IPS-NIHi7 (cell line): ENCODE data around the gene DAP3.
"Not testable (repeated sequence)": the region's sequence is repeated elsewhere in the genome, so short reads cannot be mapped to it uniquely, and the experiment has no call there.

Source experiments
- DNase-seq: peaks from one replicate; pipeline ENCODE4 v3.0.0; 2012; ENCODE audit warnings: mixed read lengths; ENCODE audit errors: extremely low spot score

The DAP3 gene

GRCh38 chr1:155718524-155719115 lies 29.7 kb downstream of the DAP3 start:
- DNase-seq = not testable (repeated sequence)

DNA sequence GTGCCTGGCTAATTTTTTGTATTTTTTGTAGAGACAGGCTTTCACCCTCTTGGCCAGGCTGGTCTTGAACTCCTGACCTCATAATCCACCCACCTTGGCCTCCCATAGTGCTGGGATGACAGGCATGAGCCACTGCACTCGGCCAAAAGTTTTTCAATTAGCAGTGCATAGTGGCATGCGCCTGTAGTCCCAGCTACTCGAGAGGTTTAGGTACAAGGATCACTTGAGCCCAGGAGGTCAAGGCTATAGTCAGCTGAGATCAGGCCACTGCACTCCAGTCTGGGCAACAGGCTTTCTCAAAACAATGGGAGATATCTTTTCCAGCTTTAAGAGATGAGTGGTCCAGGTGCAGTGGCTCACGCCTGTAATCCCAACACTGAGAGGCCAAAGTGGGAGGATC lies 30.8 kb downstream of the DAP3 start:
- DNase-seq = no peak

DNA sequence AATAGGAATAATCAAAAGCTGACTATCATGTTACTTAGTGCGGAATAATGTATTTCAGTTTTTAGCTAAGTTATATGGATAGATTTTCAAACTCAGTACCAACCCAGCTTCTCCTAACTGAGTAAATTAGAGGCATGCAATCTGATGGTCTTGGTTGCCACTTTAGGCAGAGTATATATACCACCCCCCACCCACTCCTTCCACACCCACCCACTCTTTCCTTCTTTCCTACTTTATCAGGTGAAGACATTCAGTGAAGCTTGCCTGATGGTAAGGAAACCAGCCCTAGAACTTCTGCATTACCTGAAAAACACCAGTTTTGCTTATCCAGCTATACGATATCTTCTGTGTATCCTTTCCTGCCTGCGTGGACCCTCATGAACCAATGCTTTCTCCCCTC lies 36.3 kb downstream of the DAP3 start:
- DNase-seq = no peak

- peak; percentile 61 for DNase-seq
These were observed 40.4 kb downstream of the DAP3 start for GRCh38 chr1:155729031-155729898.

- DNase-seq = no peak
These were observed 52.1 kb downstream of the DAP3 start for GRCh38 chr1:155740995-155741394.

DNA sequence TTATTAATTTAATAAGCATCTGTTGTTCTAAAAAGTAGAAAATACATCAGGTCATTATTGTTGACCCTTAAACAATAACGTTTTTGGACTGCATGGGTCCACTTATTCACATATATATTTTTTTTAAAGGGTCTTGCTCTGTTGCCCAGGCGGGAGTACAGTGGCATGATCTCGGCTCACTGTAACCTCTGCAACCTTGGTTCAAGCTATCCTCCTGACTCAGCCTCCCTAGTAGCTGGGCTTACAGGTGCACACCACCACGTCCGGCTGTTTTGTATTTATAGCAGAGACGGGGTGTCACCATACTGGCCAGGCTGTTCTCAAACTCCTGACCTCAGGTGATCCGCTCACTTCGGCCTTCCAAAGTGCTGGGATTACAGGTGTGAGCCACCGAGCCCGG lies 53.0 kb downstream of the DAP3 start:
- DNase-seq = no peak

GRCh38 chr1:155744711-155745283 lies 55.9 kb downstream of the DAP3 start:
- no peak for DNase-seq

- peak; percentile 84 for DNase-seq
These were observed 56.7 kb downstream of the DAP3 start for GRCh38 chr1:155745284-155746228.

- DNase-seq = not testable (repeated sequence)
These were observed 58.7 kb downstream of the DAP3 start for GRCh38 chr1:155747586-155747985.

GRCh38 chr1:155748141-155748540 lies 59.2 kb downstream of the DAP3 start:
- not testable (repeated sequence) for DNase-seq

DNA sequence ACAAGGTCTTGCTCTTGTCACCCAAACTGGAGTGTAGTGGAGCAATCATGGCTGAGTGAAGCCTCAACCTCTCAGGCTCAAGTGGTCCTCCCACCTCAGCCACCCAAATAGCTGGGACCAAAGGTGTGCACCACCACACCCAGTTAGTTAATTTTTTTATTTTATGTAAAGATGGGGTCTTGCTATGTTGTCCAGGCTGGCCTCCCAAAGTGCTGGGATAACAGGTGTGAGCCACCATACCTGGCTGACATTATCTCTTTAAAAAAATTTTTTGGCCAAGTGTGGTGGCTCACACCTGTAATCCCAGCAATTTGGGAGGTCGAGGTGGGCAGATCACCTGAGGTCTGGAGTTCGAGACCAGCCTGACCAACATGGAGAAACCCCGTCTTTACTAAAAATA lies 70.1 kb downstream of the DAP3 start:
- DNase-seq = not testable (repeated sequence)

- DNase-seq = no peak
These were observed 71.2 kb downstream of the DAP3 start for GRCh38 chr1:155759966-155760630.

- DNase-seq = no peak
These were observed 72.0 kb downstream of the DAP3 start for GRCh38 chr1:155760751-155761475.

GRCh38 chr1:155761736-155762405 lies 73.0 kb downstream of the DAP3 start:
- no peak for DNase-seq

DNA sequence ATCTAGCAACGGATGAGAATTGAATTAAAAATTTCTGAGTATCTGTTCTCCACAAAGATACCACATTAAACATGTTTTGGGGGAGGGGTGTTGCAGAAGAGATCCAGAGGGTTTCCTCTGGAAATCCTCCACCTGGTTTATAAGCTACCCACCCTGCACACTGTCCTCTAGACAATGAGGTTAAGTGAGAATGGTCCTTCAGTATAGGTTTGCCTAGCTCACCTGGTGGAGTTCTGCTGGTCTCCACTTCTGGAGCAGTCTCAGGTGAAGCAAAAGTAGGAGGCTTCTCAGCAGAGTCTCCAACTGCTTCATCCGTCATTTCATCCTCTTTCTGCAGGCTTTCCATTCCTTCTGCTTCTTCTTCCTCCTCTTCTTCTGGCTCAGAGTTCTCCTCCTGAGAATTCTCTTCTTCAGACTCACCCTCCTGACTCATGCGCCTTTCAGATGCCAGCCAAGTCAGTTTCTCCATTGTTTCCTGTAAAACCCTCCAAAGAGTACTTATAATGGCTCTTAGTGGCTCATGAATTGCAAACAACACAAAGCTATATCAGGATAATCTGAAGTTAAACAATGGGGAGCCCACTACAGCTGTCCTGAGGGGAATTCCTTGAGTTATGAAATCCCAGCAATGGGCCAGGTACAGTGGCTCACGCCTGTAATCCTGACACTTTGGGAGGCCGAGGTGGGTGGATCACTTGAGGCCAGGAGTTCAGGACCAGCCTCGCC lies 74.4 kb downstream of the DAP3 start:
- not testable (repeated sequence) for DNase-seq

DNA sequence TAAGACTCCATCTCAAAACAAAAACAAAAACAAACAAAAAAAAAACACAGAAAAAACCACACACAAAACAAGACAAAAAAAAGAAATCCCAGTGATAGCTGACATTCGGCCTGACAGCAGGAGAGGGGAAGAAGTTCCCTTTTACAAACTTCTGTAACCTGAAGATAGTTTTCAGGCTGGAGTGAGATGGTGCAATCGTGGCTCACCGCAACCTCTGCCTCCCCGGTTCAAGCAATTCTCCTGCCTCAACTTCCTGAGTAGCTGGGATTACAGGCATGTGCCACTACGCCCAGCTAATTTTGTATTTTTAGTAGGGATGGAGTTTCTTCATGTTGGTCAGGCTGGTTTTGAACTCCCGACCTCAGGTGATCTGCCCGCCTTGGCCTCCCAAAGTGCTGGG lies 75.1 kb downstream of the DAP3 start:
- not testable (repeated sequence) for DNase-seq

GRCh38 chr1:155767399-155767989 lies 78.6 kb downstream of the DAP3 start:
- DNase-seq = not testable (repeated sequence)

DNA sequence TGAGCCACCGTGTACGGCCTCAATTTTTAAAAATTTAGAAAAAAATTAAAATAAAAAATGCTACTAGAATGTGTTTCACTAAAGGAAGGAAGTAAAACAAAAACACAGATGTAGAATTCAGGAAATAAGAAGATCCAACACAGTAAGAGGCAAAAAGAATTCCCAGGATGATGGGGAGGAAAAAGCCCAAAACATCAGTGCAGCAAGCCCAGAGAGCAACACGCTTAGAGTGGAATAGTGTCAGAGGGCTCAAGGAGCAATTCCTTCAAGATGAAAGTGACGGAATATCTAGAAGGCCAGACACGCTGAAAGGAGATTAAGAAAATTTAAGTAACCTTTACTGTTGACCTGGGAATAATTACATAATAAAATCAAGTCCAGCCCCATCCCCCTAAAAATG lies 80.4 kb downstream of the DAP3 start:
- DNase-seq = no peak

DNA sequence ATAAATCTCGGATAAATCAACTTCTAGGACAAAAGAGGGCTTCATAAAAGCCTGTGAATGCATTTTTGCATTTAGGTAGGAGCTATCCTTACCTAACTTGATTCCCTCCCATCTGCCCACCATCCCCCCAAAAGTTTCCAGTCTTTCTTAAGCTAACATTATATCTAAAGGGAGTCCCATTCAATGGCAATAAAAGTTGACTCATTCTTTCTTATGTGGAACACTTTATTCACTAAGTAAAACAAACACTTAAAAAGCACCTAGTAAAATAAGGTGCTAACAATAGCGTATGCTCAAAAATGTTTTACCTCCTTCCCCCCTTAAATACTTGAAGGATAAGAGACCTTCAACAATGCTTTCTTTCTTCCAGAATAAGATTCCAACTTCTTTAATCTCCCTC lies 84.3 kb downstream of the DAP3 start:
- no peak for DNase-seq
